NT2/D1 (cell line): ENCODE results near the gene RHOG.

Experiments used
- SUZ12 ChIP-seq: IDR thresholded peaks from 2 replicates; pipeline ENCODE4 v1.6.1; 2011; ENCODE audit not compliant: insufficient read length, insufficient read depth; ENCODE audit errors: extremely low read depth
- YY1 ChIP-seq: IDR thresholded peaks from 2 replicates; pipeline ENCODE4 v1.6.1; 2011; ENCODE audit not compliant: insufficient read length, insufficient read depth
- ZNF274 ChIP-seq: IDR thresholded peaks from 2 replicates; pipeline ENCODE4 v1.6.1; 2011; ENCODE audit warnings: mild to moderate bottlenecking, low read depth, low read length

DNA sequence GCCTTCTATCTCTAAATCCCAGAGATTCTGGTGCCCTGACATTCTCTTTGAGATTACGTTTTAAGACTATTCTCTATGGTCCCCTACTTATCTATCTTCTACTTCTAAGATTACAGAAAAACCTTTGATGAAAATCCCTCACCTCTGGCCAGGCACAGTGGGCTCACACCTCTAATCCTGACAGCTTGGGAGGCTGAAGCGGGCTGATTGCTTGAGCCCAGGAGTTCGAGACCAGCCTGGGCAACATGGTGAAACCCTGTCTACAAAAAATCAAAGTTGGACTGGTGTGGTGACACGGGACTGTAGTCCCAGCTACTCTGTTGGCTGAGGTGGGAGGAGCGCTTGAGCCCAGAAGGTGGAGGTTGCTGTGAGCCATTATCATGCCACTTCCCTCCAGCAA lies 57.8 kb downstream of the RHOG start:
- no peak for TF ChIP-seq YY1
- TF ChIP-seq ZNF274 = no peak
- no peak for TF ChIP-seq SUZ12
